ENCODE measurements around the gene TAS2R20. TPM values are rescaled to one million over a fixed set of nuclear protein-coding genes. Genes with fewer than 3 reads are reported as not detected.

TAS2R20 gene
- total and polyA plus RNA-seq, 2 of the 8 experiments (the other 6 are each of a cell fraction or from before 2014, with no cell fraction given) = 0.57 to 0.71 TPM

DNA sequence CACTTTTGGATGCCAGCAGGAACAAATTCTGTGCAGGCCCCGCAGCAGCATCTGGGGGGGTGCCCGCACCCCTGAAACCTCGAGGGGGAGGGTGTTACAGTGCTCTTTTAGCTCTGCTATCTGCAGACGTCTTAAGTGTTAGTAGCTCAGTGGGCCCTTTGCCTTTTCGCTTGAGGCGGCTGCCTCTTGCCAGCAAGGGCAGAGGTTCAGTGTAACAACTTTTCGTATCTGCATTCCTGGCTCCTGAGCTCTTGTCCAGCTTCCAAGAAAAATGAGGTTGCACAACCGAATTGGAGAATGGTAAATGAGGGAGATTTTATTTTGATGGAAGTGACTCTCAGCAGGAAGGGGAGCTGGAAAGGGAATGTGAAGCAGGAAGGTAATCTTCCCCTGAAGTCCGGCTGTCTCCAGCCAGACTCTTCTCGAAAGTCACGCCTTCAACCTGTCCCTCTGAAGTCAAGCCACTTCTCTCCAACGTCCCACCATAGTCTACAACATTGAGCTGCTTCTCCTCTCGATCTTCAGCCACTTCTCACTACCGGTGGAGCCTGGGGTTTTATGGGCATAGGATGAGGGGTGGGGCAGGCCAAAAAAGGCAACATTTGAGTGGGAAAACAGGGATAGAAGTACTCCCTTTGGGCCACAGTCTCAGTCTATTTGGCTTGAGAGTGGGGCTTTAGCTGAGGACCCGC, 29.2 kb downstream of the TAS2R20 start (continued):
- TF ChIP-seq, protein P1, sequence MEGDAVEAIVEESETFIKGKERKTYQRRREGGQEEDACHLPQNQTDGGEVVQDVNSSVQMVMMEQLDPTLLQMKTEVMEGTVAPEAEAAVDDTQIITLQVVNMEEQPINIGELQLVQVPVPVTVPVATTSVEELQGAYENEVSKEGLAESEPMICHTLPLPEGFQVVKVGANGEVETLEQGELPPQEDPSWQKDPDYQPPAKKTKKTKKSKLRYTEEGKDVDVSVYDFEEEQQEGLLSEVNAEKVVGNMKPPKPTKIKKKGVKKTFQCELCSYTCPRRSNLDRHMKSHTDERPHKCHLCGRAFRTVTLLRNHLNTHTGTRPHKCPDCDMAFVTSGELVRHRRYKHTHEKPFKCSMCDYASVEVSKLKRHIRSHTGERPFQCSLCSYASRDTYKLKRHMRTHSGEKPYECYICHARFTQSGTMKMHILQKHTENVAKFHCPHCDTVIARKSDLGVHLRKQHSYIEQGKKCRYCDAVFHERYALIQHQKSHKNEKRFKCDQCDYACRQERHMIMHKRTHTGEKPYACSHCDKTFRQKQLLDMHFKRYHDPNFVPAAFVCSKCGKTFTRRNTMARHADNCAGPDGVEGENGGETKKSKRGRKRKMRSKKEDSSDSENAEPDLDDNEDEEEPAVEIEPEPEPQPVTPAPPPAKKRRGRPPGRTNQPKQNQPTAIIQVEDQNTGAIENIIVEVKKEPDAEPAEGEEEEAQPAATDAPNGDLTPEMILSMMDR (IDR thresholded peaks at IDR 0.05; ENCODE audit: control extremely low read depth in 1 of 3, insufficient read depth in 1 of 3, low read depth in 1 of 3, low read length in 3 of 3) = no peak
- no peak for TF ChIP-seq TCF12 (IDR thresholded peaks at IDR 0.05; ENCODE audit: low read depth, low read length)

Measured in H1 (cell line).